ENCODE data around the gene FBXO3. TPM values are rescaled to one million over a fixed set of nuclear protein-coding genes. Genes with fewer than 3 reads are reported as not detected.

The FBXO3 gene
- total RNA-seq, 4 donors from 2014 or later = 31.2 to 45.8 (median 33.4) TPM

GRCh38 chr11:33697997-33698396 is 76.3 kb downstream of the FBXO3 start:
- ATAC-seq (no peak), DNase-seq (no peak)
- intact Hi-C loops (cut with DNase I; ENCODE audit: low total_unique reads) = loop anchor here (10.0 kb wide), 1 partner anchor 733 kb away; no protein-coding TSS in a partner anchor
- no peak for TF ChIP-seq POLR2A (IDR thresholded peaks at IDR 0.05)
- TF ChIP-seq CTCF (IDR thresholded peaks at IDR 0.05 in 4 of 5, conservative IDR thresholded peaks at IDR 0.05 in 1 of 5) = no peak
- in situ Hi-C loops (cut with MboI; ENCODE audit: low sequenced_read_pairs in 4 of 4) = loop anchor here in 1 of 4 donors (25.0 kb wide), 2 partner anchors 436 to 536 kb away; partner anchors contain the start of genes CSTF3 and HIPK3
- no peak overlapping the region for H3K27ac ChIP-seq
- H3K27me3 ChIP-seq = no peaks in the 10 kb centered on the region
- H3K9me3 ChIP-seq = no peaks in the 10 kb centered on the region
- H3K36me3 ChIP-seq = no peaks in the 10 kb centered on the region
- peaks cover 33 to 55% of the 10 kb centered on the region in 2 donors for H3K4me1 ChIP-seq
- H3K4me3 ChIP-seq = no peak overlapping the region

GRCh38 chr11:33696931-33697638 is 77.2 kb downstream of the FBXO3 start:
- peaks cover 32 to 55% of the 10 kb centered on the region in 2 donors for H3K4me1 ChIP-seq
- intact Hi-C loops (cut with DNase I; ENCODE audit: low total_unique reads) (loop anchor here (10.0 kb wide), 1 partner anchor 732 kb away; no protein-coding TSS in a partner anchor), in situ Hi-C loops (cut with MboI; ENCODE audit: low sequenced_read_pairs in 4 of 4) (loop anchor here in 1 of 4 donors (25.0 kb wide), 2 partner anchors 435 to 535 kb away; partner anchors contain the start of genes CSTF3 and HIPK3)
- no peaks in the 10 kb centered on the region for H3K27me3 ChIP-seq
- ATAC-seq (no peak), DNase-seq (no peak)
- H3K4me3 ChIP-seq = no peak overlapping the region
- H3K27ac ChIP-seq = peak overlapping the region in 1 of 4 donors; percentile 78
- no peaks in the 10 kb centered on the region for H3K36me3 ChIP-seq
- no peaks in the 10 kb centered on the region for H3K9me3 ChIP-seq
- TF ChIP-seq CTCF (IDR thresholded peaks at IDR 0.05 in 4 of 5, conservative IDR thresholded peaks at IDR 0.05 in 1 of 5) = no peak
- no peak for TF ChIP-seq POLR2A (IDR thresholded peaks at IDR 0.05)

GRCh38 chr11:33696411-33696810 is 77.9 kb downstream of the FBXO3 start:
- no peaks in the 10 kb centered on the region for H3K27me3 ChIP-seq

GRCh38 chr11:33695051-33695566 is 79.2 kb downstream of the FBXO3 start:
- Histone ChIP-seq H3K4me1 (peaks cover 32 to 57% of the 10 kb centered on the region in 2 donors), H3K27me3 (no peaks in the 10 kb centered on the region), H3K4me3 (no peak overlapping the region), H3K36me3 (no peaks in the 10 kb centered on the region), H3K9me3 (no peaks in the 10 kb centered on the region), H3K27ac (peak overlapping the region; percentile 72 to 84 (median 77))
- in situ Hi-C loops (cut with MboI; ENCODE audit: low sequenced_read_pairs in 4 of 4) (loop anchor here in 1 of 4 donors (25.0 kb wide), 2 partner anchors 433 to 533 kb away; partner anchors contain the start of genes CSTF3 and HIPK3), intact Hi-C loops (cut with DNase I; ENCODE audit: low total_unique reads) (loop anchor here (10.0 kb wide), 1 partner anchor 730 kb away; no protein-coding TSS in a partner anchor)
- TF ChIP-seq CTCF (IDR thresholded peaks at IDR 0.05 in 4 of 5, conservative IDR thresholded peaks at IDR 0.05 in 1 of 5) (no peak), POLR2A (IDR thresholded peaks at IDR 0.05) (no peak)
- DNase-seq (peak in 1 of 2 donors; percentile 53), ATAC-seq (peak in 1 of 2 donors; percentile 5)

More at GRCh38 chr11:33696411-33696810, 77.9 kb downstream of the FBXO3 start:
- ATAC-seq (no peak), DNase-seq (no peak)
- Histone ChIP-seq H3K9me3 (no peaks in the 10 kb centered on the region), H3K4me1 (peaks cover 32 to 55% of the 10 kb centered on the region in 2 donors), H3K27ac (peak overlapping the region; percentile 72 to 84 (median 77)), H3K4me3 (no peak overlapping the region), H3K36me3 (no peaks in the 10 kb centered on the region)
- TF ChIP-seq POLR2A (IDR thresholded peaks at IDR 0.05) (no peak), CTCF (IDR thresholded peaks at IDR 0.05 in 4 of 5, conservative IDR thresholded peaks at IDR 0.05 in 1 of 5) (no peak)
- intact Hi-C loops (cut with DNase I; ENCODE audit: low total_unique reads) = loop anchor here (10.0 kb wide), 1 partner anchor 732 kb away; no protein-coding TSS in a partner anchor
- in situ Hi-C loops (cut with MboI; ENCODE audit: low sequenced_read_pairs in 4 of 4) = loop anchor here in 1 of 4 donors (25.0 kb wide), 2 partner anchors 434 to 534 kb away; partner anchors contain the start of genes CSTF3 and HIPK3
